Measurements from ENCODE around the gene FAM151B.

The FAM151B gene

GRCh38 chr5:80502800-80503199 lies 14.9 kb downstream of the FAM151B start:
- no peak for TF ChIP-seq CTCF (IDR thresholded peaks at IDR 0.05; ENCODE audit: low read length)
- H4K20me1 ChIP-seq (ENCODE audit: insufficient read depth, low read length) = no peaks in the 10 kb centered on the region
- no peak overlapping the region for H2AFZ ChIP-seq (ENCODE audit: low read length)
- H3K9me3 ChIP-seq (replicated peaks; ENCODE audit: insufficient read depth, low read length) = no peaks in the 10 kb centered on the region
- H3K27ac ChIP-seq (ENCODE audit: low read length) = no peak overlapping the region
- H3K4me1 ChIP-seq (ENCODE audit: low read length) = no peaks in the 10 kb centered on the region
- H3F3A ChIP-seq (ENCODE audit: insufficient read depth, low read length) = no peaks in the 10 kb centered on the region
- no peaks in the 10 kb centered on the region for H3K27me3 ChIP-seq (replicated peaks; ENCODE audit: insufficient read depth, low read length)
- H3K79me2 ChIP-seq (ENCODE audit: low read length) = no peaks in the 10 kb centered on the region
- no peaks in the 10 kb centered on the region for H3K9me2 ChIP-seq (replicated peaks; ENCODE audit: insufficient read depth, low read length)
- no peak overlapping the region for H3K4me3 ChIP-seq (ENCODE audit: low read length)
- DNase-seq = no peak
- H3K36me3 ChIP-seq (replicated peaks; ENCODE audit: insufficient read depth, low read length) = no peaks in the 10 kb centered on the region
- H3K4me2 ChIP-seq (ENCODE audit: low read depth, low read length) = no peak overlapping the region
- H3K9ac ChIP-seq (ENCODE audit: low read length) = no peak overlapping the region

- no peaks in the 10 kb centered on the region for H4K20me1 ChIP-seq (ENCODE audit: insufficient read depth, low read length)
- H2AFZ ChIP-seq (ENCODE audit: low read length) = no peak overlapping the region
- H3K4me3 ChIP-seq (ENCODE audit: low read length) = no peak overlapping the region
- no peak for DNase-seq
- H3K27me3 ChIP-seq (replicated peaks; ENCODE audit: insufficient read depth, low read length) = no peaks in the 10 kb centered on the region
- H3F3A ChIP-seq (ENCODE audit: insufficient read depth, low read length) = no peaks in the 10 kb centered on the region
- TF ChIP-seq EZH2 (optimal IDR thresholded peaks at IDR 0.05; ENCODE audit: low read depth, low read length) = no peak
- TF ChIP-seq EZH2phosphoT487 (IDR thresholded peaks at IDR 0.05; ENCODE audit: low read length) = no peak
- TF ChIP-seq CTCF (IDR thresholded peaks at IDR 0.05; ENCODE audit: low read length) = no peak
- H3K9me2 ChIP-seq (replicated peaks; ENCODE audit: insufficient read depth, low read length) = no peaks in the 10 kb centered on the region
- H3K79me2 ChIP-seq (ENCODE audit: low read length) = no peaks in the 10 kb centered on the region
- H3K36me3 ChIP-seq (replicated peaks; ENCODE audit: insufficient read depth, low read length) = no peaks in the 10 kb centered on the region
- H3K9ac ChIP-seq (ENCODE audit: low read length) = no peak overlapping the region
- H3K27ac ChIP-seq (ENCODE audit: low read length) = no peak overlapping the region
- no peaks in the 10 kb centered on the region for H3K4me1 ChIP-seq (ENCODE audit: low read length)
- H3K4me2 ChIP-seq (ENCODE audit: low read depth, low read length) = no peak overlapping the region
- no peaks in the 10 kb centered on the region for H3K9me3 ChIP-seq (replicated peaks; ENCODE audit: insufficient read depth, low read length)
These were observed 15.7 kb downstream of the FAM151B start for GRCh38 chr5:80503641-80504040.

GRCh38 chr5:80504833-80505232 lies 16.9 kb downstream of the FAM151B start:
- H3K36me3 ChIP-seq (replicated peaks; ENCODE audit: insufficient read depth, low read length) = no peaks in the 10 kb centered on the region
- H4K20me1 ChIP-seq (ENCODE audit: insufficient read depth, low read length) = no peaks in the 10 kb centered on the region
- H3K9ac ChIP-seq (ENCODE audit: low read length) = no peak overlapping the region
- H3K4me3 ChIP-seq (ENCODE audit: low read length) = no peak overlapping the region
- H3K27me3 ChIP-seq (replicated peaks; ENCODE audit: insufficient read depth, low read length) = no peaks in the 10 kb centered on the region
- H3K4me1 ChIP-seq (ENCODE audit: low read length) = no peaks in the 10 kb centered on the region
- H3K79me2 ChIP-seq (ENCODE audit: low read length) = no peaks in the 10 kb centered on the region
- no peaks in the 10 kb centered on the region for H3F3A ChIP-seq (ENCODE audit: insufficient read depth, low read length)
- H3K9me3 ChIP-seq (replicated peaks; ENCODE audit: insufficient read depth, low read length) = no peaks in the 10 kb centered on the region
- no peak for DNase-seq
- no peaks in the 10 kb centered on the region for H3K9me2 ChIP-seq (replicated peaks; ENCODE audit: insufficient read depth, low read length)
- no peak overlapping the region for H3K27ac ChIP-seq (ENCODE audit: low read length)
- no peak for TF ChIP-seq EZH2phosphoT487 (IDR thresholded peaks at IDR 0.05; ENCODE audit: low read length)
- no peak for TF ChIP-seq EZH2 (optimal IDR thresholded peaks at IDR 0.05; ENCODE audit: low read depth, low read length)
- TF ChIP-seq CTCF (IDR thresholded peaks at IDR 0.05; ENCODE audit: low read length) = no peak
- H2AFZ ChIP-seq (ENCODE audit: low read length) = no peak overlapping the region
- no peak overlapping the region for H3K4me2 ChIP-seq (ENCODE audit: low read depth, low read length)

All from MM.1S (cell line).